Breast epithelium (tissue), 3 donors: ENCODE data around the gene TGFA.

Experiments used
- POLR2A ChIP-seq: fragments of 450-650 bp; IDR thresholded peaks from one replicate; pipeline ENCODE4 v1.6.1; 2016; ENCODE audit warnings: antibody characterized with exemption, mild to moderate bottlenecking, moderate library complexity
- TF ChIP-seq, protein P1 (sequence below), 3 donors: fragments of 450-650 bp; IDR thresholded peaks; one replicate each; pipeline ENCODE4 v1.5.1; 2016 to 2017; ENCODE audit warnings: antibody characterized with exemption in 3 of 3, mild to moderate bottlenecking in 3 of 3, moderate library complexity in 3 of 3

DNA sequence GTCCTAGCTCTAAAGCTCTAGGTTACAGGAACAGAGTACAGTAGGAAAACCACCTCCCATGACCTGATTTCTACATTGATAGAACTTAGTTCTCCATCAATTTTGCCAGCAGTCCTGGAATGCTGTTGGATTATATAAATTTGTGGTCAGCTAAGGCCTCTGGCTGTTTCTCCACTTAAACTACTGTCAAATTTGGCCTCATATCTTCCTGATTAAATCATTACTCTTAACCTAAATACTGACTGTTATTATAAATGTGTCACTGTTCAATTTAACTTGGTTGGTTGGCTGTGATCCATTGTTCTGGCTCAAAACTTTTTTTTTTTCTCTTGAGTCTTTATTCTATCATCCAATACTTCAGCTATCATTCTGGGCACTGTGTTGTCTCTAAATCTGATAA lies 71.2 kb downstream of the TGFA start:
- TF ChIP-seq, protein P1, sequence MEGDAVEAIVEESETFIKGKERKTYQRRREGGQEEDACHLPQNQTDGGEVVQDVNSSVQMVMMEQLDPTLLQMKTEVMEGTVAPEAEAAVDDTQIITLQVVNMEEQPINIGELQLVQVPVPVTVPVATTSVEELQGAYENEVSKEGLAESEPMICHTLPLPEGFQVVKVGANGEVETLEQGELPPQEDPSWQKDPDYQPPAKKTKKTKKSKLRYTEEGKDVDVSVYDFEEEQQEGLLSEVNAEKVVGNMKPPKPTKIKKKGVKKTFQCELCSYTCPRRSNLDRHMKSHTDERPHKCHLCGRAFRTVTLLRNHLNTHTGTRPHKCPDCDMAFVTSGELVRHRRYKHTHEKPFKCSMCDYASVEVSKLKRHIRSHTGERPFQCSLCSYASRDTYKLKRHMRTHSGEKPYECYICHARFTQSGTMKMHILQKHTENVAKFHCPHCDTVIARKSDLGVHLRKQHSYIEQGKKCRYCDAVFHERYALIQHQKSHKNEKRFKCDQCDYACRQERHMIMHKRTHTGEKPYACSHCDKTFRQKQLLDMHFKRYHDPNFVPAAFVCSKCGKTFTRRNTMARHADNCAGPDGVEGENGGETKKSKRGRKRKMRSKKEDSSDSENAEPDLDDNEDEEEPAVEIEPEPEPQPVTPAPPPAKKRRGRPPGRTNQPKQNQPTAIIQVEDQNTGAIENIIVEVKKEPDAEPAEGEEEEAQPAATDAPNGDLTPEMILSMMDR (IDR thresholded peaks at IDR 0.05) = no peak
- no peak for TF ChIP-seq POLR2A
